ENCODE results near the gene SCRN2.

Gene SCRN2

GRCh38 chr17:47808830-47809480, 32.1 kb downstream of the SCRN2 start:
- TF ChIP-seq CTCF (conservative IDR thresholded peaks at IDR 0.05; ENCODE audit: low read length), result no peak
- no peak for DNase-seq (ENCODE audit: low read depth)
- H3K4me3 ChIP-seq (ENCODE audit: low read length), result no peak overlapping the region

GRCh38 chr17:47808036-47808829, 32.8 kb downstream of the SCRN2 start:
- no peak for TF ChIP-seq CTCF (conservative IDR thresholded peaks at IDR 0.05; ENCODE audit: low read length)
- no peak overlapping the region for H3K4me3 ChIP-seq (ENCODE audit: low read length)

DNA sequence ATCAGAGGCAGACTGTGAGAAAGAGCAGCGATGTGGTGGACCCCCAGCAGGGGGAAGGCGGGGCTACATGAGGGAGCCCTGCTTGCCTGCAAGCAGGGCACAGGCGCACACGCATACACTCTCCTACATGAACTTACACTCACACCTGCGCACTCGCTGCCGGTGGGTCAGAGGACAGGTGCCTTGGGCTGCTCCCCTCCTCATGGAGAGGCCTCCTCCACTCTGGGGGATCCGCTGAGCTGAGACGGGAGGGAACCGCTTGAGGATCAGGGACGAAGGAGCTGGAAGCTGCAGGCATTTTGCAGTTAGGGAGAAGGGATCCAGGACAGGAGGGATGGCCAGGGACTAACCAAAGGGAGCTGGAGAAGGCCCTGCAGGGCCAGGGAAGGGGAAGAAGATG, 33.7 kb downstream of the SCRN2 start:
- TF ChIP-seq CTCF (conservative IDR thresholded peaks at IDR 0.05; ENCODE audit: low read length), result no peak
- no peak for DNase-seq (ENCODE audit: low read depth)
- no peak overlapping the region for H3K4me3 ChIP-seq (ENCODE audit: low read length)

More at GRCh38 chr17:47808036-47808829, 32.8 kb downstream of the SCRN2 start:
- no peak for DNase-seq (ENCODE audit: low read depth)

- no peak for TF ChIP-seq CTCF (conservative IDR thresholded peaks at IDR 0.05; ENCODE audit: low read length)
- no peak overlapping the region for H3K4me3 ChIP-seq (ENCODE audit: low read length)
- DNase-seq (ENCODE audit: low read depth), result no peak
Measured at GRCh38 chr17:47806913-47807255, 34.2 kb downstream of the SCRN2 start.

DNA sequence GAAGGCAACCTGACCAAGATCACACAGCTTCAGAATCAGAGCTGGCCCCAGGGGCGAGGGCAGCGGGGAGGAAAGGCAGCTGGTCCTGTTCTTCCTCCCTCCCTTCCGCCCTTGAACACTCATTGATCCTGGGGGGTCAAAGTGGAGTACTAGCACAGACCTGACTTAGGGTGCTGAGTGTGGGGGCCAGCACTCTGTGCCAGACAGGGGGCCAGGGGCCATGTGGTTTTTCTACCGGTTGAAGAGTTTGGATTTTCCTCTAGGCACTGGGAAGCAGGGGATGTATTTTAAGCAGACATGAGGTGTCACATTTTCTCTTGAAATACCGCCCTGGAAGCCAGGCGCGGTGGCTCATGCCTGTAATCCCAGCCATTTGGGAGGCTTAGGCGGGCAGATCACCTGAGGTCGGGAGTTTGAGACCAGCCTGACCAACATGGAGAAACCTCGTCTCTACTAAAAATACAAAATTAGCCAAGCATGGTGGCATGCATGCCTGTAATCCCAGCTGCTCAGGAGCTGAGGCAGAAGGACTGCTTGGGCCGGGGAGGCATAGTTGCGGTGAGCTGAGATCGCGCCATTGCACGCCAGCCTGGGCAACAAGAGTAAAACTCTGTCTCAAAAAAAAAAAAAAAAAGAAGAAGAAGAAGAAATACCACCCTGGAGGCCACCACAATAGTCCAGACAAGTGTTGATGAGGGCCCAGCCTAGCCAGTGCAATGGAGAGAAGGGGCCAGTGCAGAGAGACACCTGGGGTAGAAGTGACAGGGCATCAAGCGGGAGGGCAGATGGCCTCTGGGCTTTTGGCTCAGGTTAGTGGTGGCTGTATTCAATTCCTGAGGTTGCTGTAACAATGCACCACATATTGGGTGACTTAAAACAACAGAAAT, 34.8 kb downstream of the SCRN2 start:
- no peak for DNase-seq (ENCODE audit: low read depth)
- H3K4me3 ChIP-seq (ENCODE audit: low read length), result no peak overlapping the region
- no peak for TF ChIP-seq CTCF (conservative IDR thresholded peaks at IDR 0.05; ENCODE audit: low read length)

- no peak overlapping the region for H3K4me3 ChIP-seq (ENCODE audit: low read length)
- no peak for DNase-seq (ENCODE audit: low read depth)
- TF ChIP-seq CTCF (conservative IDR thresholded peaks at IDR 0.05; ENCODE audit: low read length), result no peak
Measured at GRCh38 chr17:47804461-47804860, 36.6 kb downstream of the SCRN2 start.

Data from AG10803 (cell line).